Measurements from ENCODE around the gene TCF4.

DNA sequence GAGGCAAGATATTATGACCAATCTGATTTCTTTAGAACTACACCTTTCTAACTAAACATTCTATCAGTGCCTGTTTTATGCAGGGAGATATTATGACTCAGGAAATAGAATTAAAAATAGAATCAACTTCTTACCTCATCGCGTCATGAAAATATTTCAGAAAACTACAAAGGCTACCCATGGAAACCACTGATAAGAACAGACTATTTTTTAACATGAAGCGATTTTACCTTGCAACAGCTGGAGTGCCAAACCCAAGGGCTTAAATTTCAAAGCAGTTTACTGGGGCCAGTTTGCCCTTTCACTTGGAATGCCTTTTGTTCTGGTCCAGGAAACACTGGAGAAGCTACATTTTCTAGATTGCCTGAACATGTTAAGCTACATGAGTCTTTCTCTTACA is 323.9 kb downstream of the TCF4 start:
- TF ChIP-seq, protein P1, sequence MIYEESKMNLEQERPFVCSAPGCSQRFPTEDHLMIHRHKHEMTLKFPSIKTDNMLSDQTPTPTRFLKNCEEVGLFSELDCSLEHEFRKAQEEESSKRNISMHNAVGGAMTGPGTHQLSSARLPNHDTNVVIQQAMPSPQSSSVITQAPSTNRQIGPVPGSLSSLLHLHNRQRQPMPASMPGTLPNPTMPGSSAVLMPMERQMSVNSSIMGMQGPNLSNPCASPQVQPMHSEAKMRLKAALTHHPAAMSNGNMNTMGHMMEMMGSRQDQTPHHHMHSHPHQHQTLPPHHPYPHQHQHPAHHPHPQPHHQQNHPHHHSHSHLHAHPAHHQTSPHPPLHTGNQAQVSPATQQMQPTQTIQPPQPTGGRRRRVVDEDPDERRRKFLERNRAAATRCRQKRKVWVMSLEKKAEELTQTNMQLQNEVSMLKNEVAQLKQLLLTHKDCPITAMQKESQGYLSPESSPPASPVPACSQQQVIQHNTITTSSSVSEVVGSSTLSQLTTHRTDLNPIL (CRISPR knock-in tag; IDR thresholded peaks at IDR 0.05; ENCODE audit: low read depth): no peak
- TF ChIP-seq ZFP3 (CRISPR knock-in tag; IDR thresholded peaks at IDR 0.05) (no peak), ARNTL (CRISPR knock-in tag; IDR thresholded peaks at IDR 0.05; ENCODE audit: borderline replicate concordance, low read depth) (no peak), PATZ1 (CRISPR knock-in tag; IDR thresholded peaks at IDR 0.05; ENCODE audit: borderline replicate concordance) (no peak)

Data from SK-N-SH treated with all-trans-retinoic acid at 6 μM for 48 hours (cell line).